Fibroblast of the aortic adventitia (primary cell): ENCODE data around the gene HMX3. TPM values are rescaled to one million over a fixed set of nuclear protein-coding genes. Genes with fewer than 3 reads are reported as not detected.

Source experiments
- DNase-seq: peaks from one replicate; pipeline ENCODE4 v3.0.0-alpha.2; 2010; ENCODE audit warnings: low read depth
- H3K4me3 ChIP-seq: 2 replicates; pipeline ENCODE4 v1.5.1; 2011; ENCODE audit warnings: low read depth, mild to moderate bottlenecking, control low read depth, low read length, moderate library complexity
- CTCF ChIP-seq: IDR thresholded peaks from 2 replicates; pipeline ENCODE4 v1.5.1; 2011; ENCODE audit warnings: mild to moderate bottlenecking, low read length, control low read depth, inconsistent platforms; ENCODE audit not compliant: insufficient read depth
- total RNA-seq: library from RNA; depleted of rRNA; stranded (reverse); fragments of >200 nt; gene quantifications from 2 replicates; pipeline ENCODE4 v1.2.3, GENCODE V29; 2012; ENCODE audit warnings: low replicate concordance

The HMX3 gene
- total RNA-seq, 1 donor: not detected

DNA sequence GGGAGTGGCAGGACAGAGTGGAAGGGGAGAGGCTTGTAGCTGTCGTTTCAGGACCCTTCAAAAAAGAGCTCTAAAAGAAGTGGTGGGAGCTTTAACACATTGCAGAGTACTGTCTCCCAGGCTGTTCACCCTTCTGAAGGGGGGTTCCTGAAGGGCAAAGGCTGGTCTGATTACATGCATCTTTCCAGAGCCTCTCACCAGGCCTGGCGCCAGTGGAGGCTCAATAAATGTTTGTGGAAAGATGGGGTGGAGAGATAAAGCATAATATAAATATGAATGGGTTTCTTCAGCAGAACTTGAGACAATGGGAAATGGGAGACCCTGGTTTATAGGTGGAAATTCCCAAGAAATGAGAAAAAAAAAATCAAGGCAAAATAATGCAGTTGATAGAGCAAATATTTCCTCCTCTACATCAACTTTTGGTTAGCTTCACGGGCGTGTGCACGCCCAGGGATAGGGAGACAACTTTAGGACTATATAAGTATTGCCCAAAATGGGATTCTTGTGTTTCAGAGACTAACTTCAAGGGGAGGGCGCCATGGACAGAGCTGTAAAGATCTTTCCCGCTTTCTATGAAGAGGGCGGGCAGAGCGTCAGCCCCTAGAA lies 17.8 kb downstream of the HMX3 start:
- no peak for TF ChIP-seq CTCF
- no peak for DNase-seq

DNA sequence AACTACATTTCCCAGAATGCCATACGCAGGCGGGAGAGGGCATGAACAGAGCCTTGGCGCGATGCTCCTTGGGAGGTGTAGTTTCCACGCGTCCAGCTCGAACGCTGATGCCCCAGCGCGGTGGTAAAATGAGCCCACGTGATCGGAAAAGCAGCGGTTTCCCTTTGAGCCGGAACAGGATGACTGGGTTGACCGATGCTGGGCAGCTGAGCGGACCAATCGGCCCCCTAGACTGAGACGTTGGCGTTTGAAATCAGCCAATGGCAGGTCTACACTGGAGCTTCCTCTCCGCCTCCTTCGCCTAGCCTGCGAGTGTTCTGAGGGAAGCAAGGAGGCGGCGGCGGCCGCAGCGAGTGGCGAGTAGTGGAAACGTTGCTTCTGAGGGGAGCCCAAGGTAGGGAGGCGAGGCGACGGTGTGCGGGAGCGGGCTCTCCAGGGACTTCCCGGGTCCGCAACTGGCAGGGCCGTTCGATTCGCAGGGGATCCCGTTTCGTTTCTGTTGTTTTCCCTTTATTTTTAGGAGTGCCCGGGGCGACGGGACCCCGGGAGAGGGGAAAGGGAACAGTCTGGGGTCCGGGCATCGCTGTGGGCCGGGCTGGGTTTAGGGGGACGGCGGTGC lies 18.4 kb downstream of the HMX3 start, which contains the start of gene BUB3:
Gene BUB3 (plus strand): TSS at position 311 of the 619 bp plus-strand sequence. CDS start 516 bp downstream, outside the sequence.
- TF ChIP-seq CTCF: peak; percentile 46
- peak within 1 kb of the TSS; percentile 95 for H3K4me3 ChIP-seq
- DNase-seq: peak; percentile 100

More for the DNA sequence above, 17.8 kb downstream of the HMX3 start:
- H3K4me3 ChIP-seq: no peak overlapping the region

DNA sequence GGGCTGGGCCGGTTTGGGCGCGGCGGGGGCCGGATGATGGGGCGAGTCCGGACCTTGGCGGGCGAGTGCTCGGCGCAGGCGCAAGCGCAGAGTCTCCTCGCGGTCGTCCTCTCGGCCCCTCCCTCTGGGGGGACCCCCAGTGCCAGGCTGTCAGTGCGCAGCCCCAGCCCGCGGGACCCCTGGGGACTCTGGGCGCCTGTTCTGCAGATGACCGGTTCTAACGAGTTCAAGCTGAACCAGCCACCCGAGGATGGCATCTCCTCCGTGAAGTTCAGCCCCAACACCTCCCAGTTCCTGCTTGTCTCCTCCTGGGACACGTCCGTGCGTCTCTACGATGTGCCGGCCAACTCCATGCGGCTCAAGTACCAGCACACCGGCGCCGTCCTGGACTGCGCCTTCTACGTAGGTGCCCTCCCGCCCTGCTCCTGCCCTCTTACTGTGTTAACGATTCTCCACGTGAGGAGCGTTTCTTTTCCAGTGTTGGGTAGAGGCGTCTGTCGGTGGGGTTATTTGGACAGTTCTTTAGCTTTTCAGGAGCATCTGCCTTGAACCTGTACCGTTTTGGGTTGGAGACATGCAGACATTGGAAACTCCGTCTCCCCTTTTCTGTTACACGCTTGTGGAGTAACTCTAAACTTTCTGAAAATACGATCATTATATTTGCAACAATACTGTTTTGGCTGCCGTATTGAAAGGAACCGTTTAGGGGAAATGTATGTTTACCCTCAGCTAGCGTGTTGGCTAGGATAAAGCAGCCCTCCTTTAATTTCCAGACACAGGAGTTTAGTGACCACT lies 19.1 kb downstream of the HMX3 start:
- DNase-seq: peak; percentile 42
- no peak for TF ChIP-seq CTCF
- peak overlapping the region; percentile 95 for H3K4me3 ChIP-seq

DNA sequence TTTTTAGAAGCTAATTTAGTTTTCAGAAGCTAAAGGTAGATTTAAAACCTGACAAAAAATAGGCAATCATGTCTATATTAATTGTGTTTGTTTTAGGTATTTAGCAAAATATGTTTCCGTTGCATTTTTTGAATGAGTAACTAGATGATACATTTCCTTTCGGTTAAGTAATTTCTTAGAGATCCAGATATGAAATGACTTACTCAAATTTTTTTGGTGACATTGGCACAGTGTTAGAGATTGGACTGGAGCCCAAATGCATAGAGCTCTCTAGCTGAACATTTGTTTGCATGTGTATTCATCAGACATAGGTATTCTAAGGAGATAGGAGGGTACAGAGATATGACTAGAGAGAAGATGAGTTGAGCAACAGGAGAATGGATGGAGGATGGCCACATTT lies 20.3 kb downstream of the HMX3 start:
- TF ChIP-seq CTCF: no peak
- peak overlapping the region; percentile 95 for H3K4me3 ChIP-seq
- peak; percentile 67 for DNase-seq

DNA sequence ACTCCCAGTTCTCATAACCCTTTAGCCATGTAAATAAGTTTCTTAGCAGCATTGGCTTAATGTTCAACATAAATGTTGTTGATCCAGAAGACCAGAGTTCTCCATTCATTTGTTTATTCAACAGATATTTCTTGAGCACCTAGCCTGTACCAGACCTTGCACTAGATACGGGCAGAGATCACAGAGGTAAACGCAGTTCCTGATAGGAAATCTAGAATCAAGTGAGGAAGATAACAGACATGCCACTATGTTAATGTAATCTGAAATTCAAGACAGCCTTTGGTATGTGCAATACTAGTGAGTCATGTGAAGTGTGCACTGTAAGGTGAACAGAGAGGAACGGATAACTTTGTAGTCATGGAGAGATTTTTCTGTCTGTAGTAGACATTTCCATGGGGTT lies 21.4 kb downstream of the HMX3 start:
- H3K4me3 ChIP-seq: no peak overlapping the region

DNA sequence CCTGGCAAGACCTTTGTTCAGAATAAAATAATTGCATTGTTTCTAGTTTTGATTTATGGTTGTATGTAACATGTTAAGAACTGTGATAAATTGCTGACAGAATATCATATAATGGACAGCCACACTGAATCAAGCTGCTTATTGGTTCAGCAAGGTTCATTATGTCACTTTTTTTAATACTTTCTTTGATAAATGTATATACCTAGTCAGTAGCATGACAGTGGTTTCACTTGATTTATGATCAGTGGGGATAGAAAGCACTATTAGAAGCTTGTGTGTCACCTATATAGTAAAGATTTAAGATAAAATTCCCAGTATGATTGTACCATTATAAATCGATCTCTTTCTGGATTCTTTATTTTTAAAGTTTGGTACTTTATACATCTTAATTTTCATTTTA lies 22.9 kb downstream of the HMX3 start:
- DNase-seq: no peak
- TF ChIP-seq CTCF: no peak
- no peak overlapping the region for H3K4me3 ChIP-seq

More for the DNA sequence above, 21.4 kb downstream of the HMX3 start:
- no peak for TF ChIP-seq CTCF
- DNase-seq: peak; percentile 47
